SK-N-SH (cell line): ENCODE results near the gene CACNA2D4. TPM values are rescaled to one million over a fixed set of nuclear protein-coding genes. Genes with fewer than 3 reads are reported as not detected.
A peak's percentile ranks its signal among the peaks of the same experiment; 100 is the strongest.

Experiments
- CTCF ChIA-PET: fragments of 300-600, 350-600 bp; formaldehyde crosslinking; extraction: SDS; loops from one replicate; lab custom pipeline; 2021; lab: Yijun Ruan, JAX
- POLR2A ChIA-PET: fragments of 350-600 bp; sonication (Branson Sonifier 250); formaldehyde crosslinking; extraction: SDS; loops from one replicate; lab custom pipeline; 2020; ENCODE audit warnings: antibody characterized with exemption, inconsistent platforms; lab: Yijun Ruan, JAX
- DNase-seq: peaks from one replicate; pipeline ENCODE4 v3.0.0; 2012
- H2AFZ ChIP-seq: fragments of 200-600 bp; sonication (generic); 2 replicates; pipeline ENCODE4 v1.8.1; 2016; ENCODE audit warnings: antibody characterized with exemption, mild to moderate bottlenecking, low read depth
- H3F3A ChIP-seq: fragments of 200-600 bp; sonication (generic); replicated peaks from 2 replicates; pipeline ENCODE3; 2016; ENCODE audit warnings: antibody characterized with exemption, mild to moderate bottlenecking; ENCODE audit not compliant: insufficient read depth
- H3K27ac ChIP-seq, 2 experiments: fragments of 200-500 bp in 1 of 2; fragments of 200-600 bp in 1 of 2; sonication (Bioruptor generic) in 1 of 2; sonication (generic), shearing (Covaris generic) in 1 of 2; 2 replicates each; pipeline versions ENCODE4 v1.5.1 to v1.6.1; 2014 to 2016; ENCODE audit warnings: low read depth in 2 of 2, inconsistent platforms in 1 of 2, low read length in 1 of 2, mild to moderate bottlenecking in 1 of 2, mixed read lengths in 1 of 2
- H3K27me3 ChIP-seq: fragments of 200-600 bp; sonication (generic), shearing (Covaris generic); 2 replicates; pipeline ENCODE4 v1.6.1; 2016; ENCODE audit warnings: mixed run types; ENCODE audit not compliant: insufficient read depth
- H3K36me3 ChIP-seq, 2 experiments: fragments of 200-500 bp in 1 of 2; fragments of 200-600 bp in 1 of 2; sonication (Bioruptor generic) in 1 of 2; sonication (generic) in 1 of 2; replicated peaks in 1 of 2; 2 replicates each; pipeline versions ENCODE3 to v1.5.1; 2014 to 2016; ENCODE audit warnings: low read length in 1 of 2, mild to moderate bottlenecking in 1 of 2; ENCODE audit not compliant: insufficient read depth in 2 of 2, control insufficient read depth in 1 of 2
- H3K4me1 ChIP-seq, 2 experiments: fragments of 200-500 bp in 1 of 2; fragments of 200-600 bp in 1 of 2; sonication (Bioruptor generic) in 1 of 2; sonication (generic), shearing (Covaris generic) in 1 of 2; 2 replicates each; pipeline versions ENCODE4 v1.5.1 to v1.6.1; 2014 to 2016; ENCODE audit warnings: low read depth in 1 of 2, low read length in 1 of 2, mixed run types in 1 of 2; ENCODE audit not compliant: insufficient read depth in 2 of 2, control insufficient read depth in 1 of 2
- H3K4me2 ChIP-seq: fragments of 200-600 bp; sonication (generic), shearing (Covaris generic); 2 replicates; pipeline ENCODE4 v1.6.1; 2017; ENCODE audit warnings: mixed run types
- H3K4me3 ChIP-seq, 2 experiments: fragments of 200-500 bp in 1 of 2; fragments of 200-600 bp in 1 of 2; sonication (Bioruptor generic) in 1 of 2; sonication (generic), shearing (Covaris generic) in 1 of 2; 2 replicates each; pipeline versions ENCODE4 v1.5.1 to v1.8.1; 2014 to 2016; ENCODE audit warnings: low read depth in 2 of 2, inconsistent platforms in 1 of 2, low read length in 1 of 2, mild to moderate bottlenecking in 1 of 2, mixed read lengths in 1 of 2, moderate library complexity in 1 of 2
- H3K79me2 ChIP-seq: fragments of 200-600 bp; sonication (generic); 2 replicates; pipeline ENCODE4 v1.8.1; 2017; ENCODE audit warnings: mild to moderate bottlenecking; ENCODE audit not compliant: insufficient read depth
- H3K9ac ChIP-seq: fragments of 200-600 bp; sonication (generic); 2 replicates; pipeline ENCODE4 v1.6.1; 2017; ENCODE audit warnings: mixed run types
- H3K9me2 ChIP-seq: fragments of 200-600 bp; sonication (generic); 2 replicates; pipeline ENCODE4 v1.6.1; 2017; ENCODE audit warnings: mixed run types
- H3K9me3 ChIP-seq: fragments of 200-600 bp; sonication (generic); 2 replicates; pipeline ENCODE4 v1.6.1; 2017; ENCODE audit warnings: mixed run types, mild to moderate bottlenecking, moderate library complexity
- H4K20me1 ChIP-seq: fragments of 200-600 bp; sonication (generic); 2 replicates; pipeline ENCODE4 v1.6.1; 2017; ENCODE audit warnings: mild to moderate bottlenecking, mixed run types; ENCODE audit not compliant: insufficient read depth
- EP300 ChIP-seq, 2 experiments: IDR thresholded peaks; 2 replicates each; pipeline versions ENCODE4 v1.4.0 to v1.6.1; 2012; ENCODE audit warnings: borderline replicate concordance in 1 of 2, low read depth in 1 of 2, low read length in 1 of 2
- EZH2phosphoT487 ChIP-seq: fragments of 200-600 bp; sonication (generic); IDR thresholded peaks from 2 replicates; pipeline ENCODE4 v1.6.1; 2017; ENCODE audit warnings: low read depth, mixed run types, mild to moderate bottlenecking, antibody characterized with exemption, moderate library complexity, borderline replicate concordance
- FOXM1 ChIP-seq: IDR thresholded peaks from 2 replicates; pipeline ENCODE4 v1.4.0; 2012; ENCODE audit warnings: low read depth, mild to moderate bottlenecking
- GABPA ChIP-seq: IDR thresholded peaks from 2 replicates; pipeline ENCODE4 v1.4.0; 2012; ENCODE audit warnings: low read depth, mild to moderate bottlenecking
- JUND ChIP-seq: IDR thresholded peaks from 2 replicates; pipeline ENCODE4 v1.4.0; 2012
- MEF2A ChIP-seq: IDR thresholded peaks from 2 replicates; pipeline ENCODE4 v1.4.0; 2012; ENCODE audit warnings: low read depth, borderline replicate concordance
- MXI1 ChIP-seq: IDR thresholded peaks from 2 replicates; pipeline ENCODE4 v1.6.1; 2012; ENCODE audit warnings: mild to moderate bottlenecking, low read depth, low read length, improper control_type of control experiment
- PBX3 ChIP-seq: IDR thresholded peaks from 2 replicates; pipeline ENCODE4; 2012
- RAD21 ChIP-seq: IDR thresholded peaks from 2 replicates; pipeline ENCODE4 v1.6.1; 2012; ENCODE audit warnings: mild to moderate bottlenecking, low read length
- RCOR1 ChIP-seq: fragments of 150-350 bp; IDR thresholded peaks from 2 replicates; pipeline ENCODE4 v1.6.1; 2017; ENCODE audit warnings: antibody characterized with exemption, low read length
- RFX5 ChIP-seq: IDR thresholded peaks from 2 replicates; pipeline ENCODE4 v1.6.1; 2012; ENCODE audit warnings: mild to moderate bottlenecking, improper control_type of control experiment, low read length
- RXRA ChIP-seq: IDR thresholded peaks from 2 replicates; pipeline ENCODE4 v1.4.0; 2012; ENCODE audit warnings: low read depth, mild to moderate bottlenecking, borderline replicate concordance
- SMC3 ChIP-seq: IDR thresholded peaks from 2 replicates; pipeline ENCODE4 v1.6.1; 2012; ENCODE audit warnings: low read depth, low read length, improper control_type of control experiment
- TAF1 ChIP-seq: IDR thresholded peaks from 2 replicates; pipeline ENCODE4 v1.6.1; 2012; ENCODE audit warnings: low read depth, mild to moderate bottlenecking, low read length, moderate library complexity, borderline replicate concordance
- TCF12 ChIP-seq: IDR thresholded peaks from 2 replicates; pipeline ENCODE4 v1.4.0; 2012
- YY1 ChIP-seq: IDR thresholded peaks from 2 replicates; pipeline ENCODE4 v1.4.0; 2012; ENCODE audit warnings: low read depth, mild to moderate bottlenecking
- WGBS: methylation state at CpG from one replicate; pipeline ENCODE4 v1.1.6; 2017; ENCODE audit warnings: low lambda C conversion rate; 5-methylcytosine and 5-hydroxymethylcytosine counted together
- polyA plus RNA-seq, 3 experiments: library from polyadenylated mRNA; depleted of rRNA; stranded (reverse); fragments of >200 nt; gene quantifications; 2 replicates each; pipeline ENCODE4 v1.2.3, GENCODE V29; 2012
- TF ChIP-seq, protein P1 (sequence below): IDR thresholded peaks from 2 replicates; pipeline ENCODE4 v1.6.1; 2012; ENCODE audit warnings: mild to moderate bottlenecking, low read depth, low read length, moderate library complexity
- TF ChIP-seq, protein P2 (sequence below): fragments of 150-350 bp; IDR thresholded peaks from 2 replicates; pipeline ENCODE4 v1.6.1; 2017; ENCODE audit warnings: antibody characterized with exemption, low read length, low read depth, borderline replicate concordance
- TF ChIP-seq, protein P3 (sequence below): fragments of 200-600 bp; sonication (generic); IDR thresholded peaks from 2 replicates; pipeline ENCODE4 v1.6.1; 2017; ENCODE audit warnings: antibody characterized with exemption, mild to moderate bottlenecking, moderate library complexity
- TF ChIP-seq, protein P4 (sequence below): IDR thresholded peaks from 2 replicates; pipeline ENCODE4 v1.4.0; 2012; ENCODE audit warnings: low read depth, borderline replicate concordance
- TF ChIP-seq, protein P5 (sequence below): fragments of 150-350 bp; IDR thresholded peaks from 2 replicates; pipeline ENCODE4 v1.6.1; 2016; ENCODE audit warnings: mild to moderate bottlenecking, low read depth, low read length

Gene CACNA2D4
- polyA plus RNA-seq, 1 of the 3 experiments (the other 2 are of a cell fraction): 0.02 TPM

- POLR2A ChIA-PET: interaction anchor here (0.6 to 1.0 kb wide), 2 partner anchors 85 to 338 kb away, joined by 3 to 4 read pairs; partner anchors contain the start of gene ADIPOR2
- no peaks in the 10 kb centered on the region for H3K27me3 ChIP-seq
- peaks cover 10 to 23% of the 10 kb centered on the region in 2 experiments for H3K36me3 ChIP-seq
- H3F3A ChIP-seq: peaks cover 36% of the 10 kb centered on the region
- no peaks in the 10 kb centered on the region for H4K20me1 ChIP-seq
- CTCF ChIA-PET: interaction anchor here (1.1 to 5.9 kb wide), 6 partner anchors 9 to 164 kb away, joined by 3 to 38 read pairs (median 6); no protein-coding TSS in a partner anchor
- H3K4me3 ChIP-seq: 0 out of 4 replicates have a peak overlapping the region, but pooled peaks of 1 of the 2 experiments have one; percentile 21
- H2AFZ ChIP-seq: no peak overlapping the region
- no peaks in the 10 kb centered on the region for H3K9me3 ChIP-seq
- H3K9me2 ChIP-seq: no peaks in the 10 kb centered on the region
- H3K27ac ChIP-seq: peak overlapping the region; percentile 34 to 76; a peak in 3 of 4 replicates
- DNase-seq: peak; percentile 44
- peak overlapping the region; percentile 72 for H3K4me2 ChIP-seq
- H3K79me2 ChIP-seq: peaks cover 25% of the 10 kb centered on the region
- peak overlapping the region; percentile 30; the same call in 1 of the 2 replicates for H3K9ac ChIP-seq
- peaks cover 16 to 56% of the 10 kb centered on the region in 2 experiments for H3K4me1 ChIP-seq
- WGBS: 34% methylated on average over 4 of the region's 4 CpGs
- TF ChIP-seq RCOR1: no peak
- no peak for TF ChIP-seq TAF1
- TF ChIP-seq PBX3: peak; percentile 92
- no peak for TF ChIP-seq FOXM1
- TF ChIP-seq SMC3: no peak
- TF ChIP-seq RAD21: no peak
- no peak for TF ChIP-seq EZH2phosphoT487
- no peak for TF ChIP-seq MEF2A
- TF ChIP-seq GABPA: no peak
- TF ChIP-seq YY1: no peak
- TF ChIP-seq RXRA: no peak
- TF ChIP-seq JUND: peak; percentile 79
- TF ChIP-seq RFX5: no peak
- TF ChIP-seq, protein P1, sequence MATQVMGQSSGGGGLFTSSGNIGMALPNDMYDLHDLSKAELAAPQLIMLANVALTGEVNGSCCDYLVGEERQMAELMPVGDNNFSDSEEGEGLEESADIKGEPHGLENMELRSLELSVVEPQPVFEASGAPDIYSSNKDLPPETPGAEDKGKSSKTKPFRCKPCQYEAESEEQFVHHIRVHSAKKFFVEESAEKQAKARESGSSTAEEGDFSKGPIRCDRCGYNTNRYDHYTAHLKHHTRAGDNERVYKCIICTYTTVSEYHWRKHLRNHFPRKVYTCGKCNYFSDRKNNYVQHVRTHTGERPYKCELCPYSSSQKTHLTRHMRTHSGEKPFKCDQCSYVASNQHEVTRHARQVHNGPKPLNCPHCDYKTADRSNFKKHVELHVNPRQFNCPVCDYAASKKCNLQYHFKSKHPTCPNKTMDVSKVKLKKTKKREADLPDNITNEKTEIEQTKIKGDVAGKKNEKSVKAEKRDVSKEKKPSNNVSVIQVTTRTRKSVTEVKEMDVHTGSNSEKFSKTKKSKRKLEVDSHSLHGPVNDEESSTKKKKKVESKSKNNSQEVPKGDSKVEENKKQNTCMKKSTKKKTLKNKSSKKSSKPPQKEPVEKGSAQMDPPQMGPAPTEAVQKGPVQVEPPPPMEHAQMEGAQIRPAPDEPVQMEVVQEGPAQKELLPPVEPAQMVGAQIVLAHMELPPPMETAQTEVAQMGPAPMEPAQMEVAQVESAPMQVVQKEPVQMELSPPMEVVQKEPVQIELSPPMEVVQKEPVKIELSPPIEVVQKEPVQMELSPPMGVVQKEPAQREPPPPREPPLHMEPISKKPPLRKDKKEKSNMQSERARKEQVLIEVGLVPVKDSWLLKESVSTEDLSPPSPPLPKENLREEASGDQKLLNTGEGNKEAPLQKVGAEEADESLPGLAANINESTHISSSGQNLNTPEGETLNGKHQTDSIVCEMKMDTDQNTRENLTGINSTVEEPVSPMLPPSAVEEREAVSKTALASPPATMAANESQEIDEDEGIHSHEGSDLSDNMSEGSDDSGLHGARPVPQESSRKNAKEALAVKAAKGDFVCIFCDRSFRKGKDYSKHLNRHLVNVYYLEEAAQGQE: no peak
- TF ChIP-seq MXI1: no peak
- TF ChIP-seq TCF12: peak; percentile 81
- TF ChIP-seq, protein P2, sequence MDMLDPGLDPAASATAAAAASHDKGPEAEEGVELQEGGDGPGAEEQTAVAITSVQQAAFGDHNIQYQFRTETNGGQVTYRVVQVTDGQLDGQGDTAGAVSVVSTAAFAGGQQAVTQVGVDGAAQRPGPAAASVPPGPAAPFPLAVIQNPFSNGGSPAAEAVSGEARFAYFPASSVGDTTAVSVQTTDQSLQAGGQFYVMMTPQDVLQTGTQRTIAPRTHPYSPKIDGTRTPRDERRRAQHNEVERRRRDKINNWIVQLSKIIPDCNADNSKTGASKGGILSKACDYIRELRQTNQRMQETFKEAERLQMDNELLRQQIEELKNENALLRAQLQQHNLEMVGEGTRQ: no peak
- TF ChIP-seq, protein P3, sequence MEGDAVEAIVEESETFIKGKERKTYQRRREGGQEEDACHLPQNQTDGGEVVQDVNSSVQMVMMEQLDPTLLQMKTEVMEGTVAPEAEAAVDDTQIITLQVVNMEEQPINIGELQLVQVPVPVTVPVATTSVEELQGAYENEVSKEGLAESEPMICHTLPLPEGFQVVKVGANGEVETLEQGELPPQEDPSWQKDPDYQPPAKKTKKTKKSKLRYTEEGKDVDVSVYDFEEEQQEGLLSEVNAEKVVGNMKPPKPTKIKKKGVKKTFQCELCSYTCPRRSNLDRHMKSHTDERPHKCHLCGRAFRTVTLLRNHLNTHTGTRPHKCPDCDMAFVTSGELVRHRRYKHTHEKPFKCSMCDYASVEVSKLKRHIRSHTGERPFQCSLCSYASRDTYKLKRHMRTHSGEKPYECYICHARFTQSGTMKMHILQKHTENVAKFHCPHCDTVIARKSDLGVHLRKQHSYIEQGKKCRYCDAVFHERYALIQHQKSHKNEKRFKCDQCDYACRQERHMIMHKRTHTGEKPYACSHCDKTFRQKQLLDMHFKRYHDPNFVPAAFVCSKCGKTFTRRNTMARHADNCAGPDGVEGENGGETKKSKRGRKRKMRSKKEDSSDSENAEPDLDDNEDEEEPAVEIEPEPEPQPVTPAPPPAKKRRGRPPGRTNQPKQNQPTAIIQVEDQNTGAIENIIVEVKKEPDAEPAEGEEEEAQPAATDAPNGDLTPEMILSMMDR: no peak
- TF ChIP-seq EP300 (IDR thresholded peaks at IDR 0.05; ENCODE audit: borderline replicate concordance in 1 of 2, low read depth in 1 of 2, low read length in 1 of 2): peak in 1 of 2 experiments; percentile 48; a peak in 1 of 4 replicates
- TF ChIP-seq, protein P4, sequence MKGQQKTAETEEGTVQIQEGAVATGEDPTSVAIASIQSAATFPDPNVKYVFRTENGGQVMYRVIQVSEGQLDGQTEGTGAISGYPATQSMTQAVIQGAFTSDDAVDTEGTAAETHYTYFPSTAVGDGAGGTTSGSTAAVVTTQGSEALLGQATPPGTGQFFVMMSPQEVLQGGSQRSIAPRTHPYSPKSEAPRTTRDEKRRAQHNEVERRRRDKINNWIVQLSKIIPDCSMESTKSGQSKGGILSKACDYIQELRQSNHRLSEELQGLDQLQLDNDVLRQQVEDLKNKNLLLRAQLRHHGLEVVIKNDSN: no peak
- TF ChIP-seq, protein P5, sequence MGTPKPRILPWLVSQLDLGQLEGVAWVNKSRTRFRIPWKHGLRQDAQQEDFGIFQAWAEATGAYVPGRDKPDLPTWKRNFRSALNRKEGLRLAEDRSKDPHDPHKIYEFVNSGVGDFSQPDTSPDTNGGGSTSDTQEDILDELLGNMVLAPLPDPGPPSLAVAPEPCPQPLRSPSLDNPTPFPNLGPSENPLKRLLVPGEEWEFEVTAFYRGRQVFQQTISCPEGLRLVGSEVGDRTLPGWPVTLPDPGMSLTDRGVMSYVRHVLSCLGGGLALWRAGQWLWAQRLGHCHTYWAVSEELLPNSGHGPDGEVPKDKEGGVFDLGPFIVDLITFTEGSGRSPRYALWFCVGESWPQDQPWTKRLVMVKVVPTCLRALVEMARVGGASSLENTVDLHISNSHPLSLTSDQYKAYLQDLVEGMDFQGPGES: no peak
Observed at GRCh38 chr12:1776170-1776921, 142.1 kb downstream of the CACNA2D4 start.
